Measurements from ENCODE around the gene C1orf122. TPM values are rescaled to one million over a fixed set of nuclear protein-coding genes. Genes with fewer than 3 reads are reported as not detected.

C1orf122 gene
- polyA plus RNA-seq, 1 experiment, result 34.1 TPM

DNA sequence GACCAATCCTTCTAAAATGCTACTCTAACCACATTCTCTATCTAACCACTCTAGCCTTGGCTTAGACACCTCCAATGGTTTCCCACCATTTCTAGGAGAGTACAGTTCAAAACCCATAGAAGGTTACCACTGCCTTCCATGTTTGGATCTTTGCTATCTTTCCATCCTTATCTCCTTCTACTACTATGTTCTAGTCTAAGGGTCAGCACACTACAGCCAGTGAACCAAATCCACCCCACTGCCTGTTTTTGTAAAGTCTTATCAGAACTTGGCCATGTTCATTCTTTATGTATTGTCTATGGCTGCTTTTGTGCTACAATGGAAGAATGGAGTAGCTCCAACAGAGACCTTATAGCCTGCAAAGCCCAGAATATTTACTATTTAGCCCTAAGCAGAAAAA is 45.6 kb downstream of the C1orf122 start:
- TF ChIP-seq, protein P1, sequence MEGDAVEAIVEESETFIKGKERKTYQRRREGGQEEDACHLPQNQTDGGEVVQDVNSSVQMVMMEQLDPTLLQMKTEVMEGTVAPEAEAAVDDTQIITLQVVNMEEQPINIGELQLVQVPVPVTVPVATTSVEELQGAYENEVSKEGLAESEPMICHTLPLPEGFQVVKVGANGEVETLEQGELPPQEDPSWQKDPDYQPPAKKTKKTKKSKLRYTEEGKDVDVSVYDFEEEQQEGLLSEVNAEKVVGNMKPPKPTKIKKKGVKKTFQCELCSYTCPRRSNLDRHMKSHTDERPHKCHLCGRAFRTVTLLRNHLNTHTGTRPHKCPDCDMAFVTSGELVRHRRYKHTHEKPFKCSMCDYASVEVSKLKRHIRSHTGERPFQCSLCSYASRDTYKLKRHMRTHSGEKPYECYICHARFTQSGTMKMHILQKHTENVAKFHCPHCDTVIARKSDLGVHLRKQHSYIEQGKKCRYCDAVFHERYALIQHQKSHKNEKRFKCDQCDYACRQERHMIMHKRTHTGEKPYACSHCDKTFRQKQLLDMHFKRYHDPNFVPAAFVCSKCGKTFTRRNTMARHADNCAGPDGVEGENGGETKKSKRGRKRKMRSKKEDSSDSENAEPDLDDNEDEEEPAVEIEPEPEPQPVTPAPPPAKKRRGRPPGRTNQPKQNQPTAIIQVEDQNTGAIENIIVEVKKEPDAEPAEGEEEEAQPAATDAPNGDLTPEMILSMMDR (IDR thresholded peaks at IDR 0.05; ENCODE audit: insufficient read depth, low read depth, low read length), result no peak
- POLR2A ChIA-PET, result no interaction called here
- Histone ChIP-seq H3K4me3 (ENCODE audit: low read depth, low read length) (no peak overlapping the region), H3K36me3 (ENCODE audit: control insufficient read depth, insufficient read depth, low read length) (peaks cover 6% of the 10 kb centered on the region), H3K27me3 (ENCODE audit: control insufficient read depth, insufficient read depth, low read length) (no peaks in the 10 kb centered on the region)
- CTCF ChIA-PET, result interaction anchor here (1.1 kb wide), 1 partner anchor 8 kb away, joined by 3 read pairs; no protein-coding TSS in a partner anchor
- DNase-seq (ENCODE audit: low read depth), result no peak

GRCh38 chr1:37854406-37854805 is 46.8 kb downstream of the C1orf122 start:
- TF ChIP-seq, protein P1 (IDR thresholded peaks at IDR 0.05; ENCODE audit: insufficient read depth, low read depth, low read length), result no peak
- CTCF ChIA-PET, result no interaction called here
- DNase-seq (ENCODE audit: low read depth), result no peak
- POLR2A ChIA-PET, result no interaction called here
- Histone ChIP-seq H3K4me3 (ENCODE audit: low read depth, low read length) (no peak overlapping the region), H3K27me3 (ENCODE audit: control insufficient read depth, insufficient read depth, low read length) (no peaks in the 10 kb centered on the region), H3K36me3 (ENCODE audit: control insufficient read depth, insufficient read depth, low read length) (peaks cover 6% of the 10 kb centered on the region)

Other genes with a start within 250 kb of the C1orf122 start
- 43.6 and 54.5 TPM in 2 replicates for gene GNL2, start 211.9 kb upstream of the C1orf122 start, polyA plus RNA-seq (2011; rRNA removed)
- 0.04 and 0.05 TPM in 2 replicates for gene RSPO1, start 172.9 kb upstream of the C1orf122 start, polyA plus RNA-seq (2011; rRNA removed)
- gene CDCA8, start 115.3 kb upstream of the C1orf122 start, polyA plus RNA-seq (2011; rRNA removed), result 14.9 and 28.2 TPM in 2 replicates
- gene EPHA10, start 42.7 kb upstream of the C1orf122 start, polyA plus RNA-seq (2011; rRNA removed), result 0.04 TPM in 1 of 2 replicates, not detected in the other
- gene MANEAL, start 13.9 kb upstream of the C1orf122 start, polyA plus RNA-seq (2011; rRNA removed), result 2.5 and 4.0 TPM in 2 replicates
- 15.1 and 19.8 TPM in 2 replicates for gene YRDC, start 418 bp downstream of the C1orf122 start, polyA plus RNA-seq (2011; rRNA removed)
- gene MTF1, start 51.8 kb downstream of the C1orf122 start, polyA plus RNA-seq (2011; rRNA removed), result 6.9 and 7.7 TPM in 2 replicates
- gene INPP5B, start 139.3 kb downstream of the C1orf122 start, polyA plus RNA-seq (2011; rRNA removed), result 21.0 and 21.9 TPM in 2 replicates
- 26.2 and 47.1 TPM in 2 replicates for gene SF3A3, start 182.2 kb downstream of the C1orf122 start, polyA plus RNA-seq (2011; rRNA removed)
- 7.9 and 13.0 TPM in 2 replicates for gene FHL3, start 197.7 kb downstream of the C1orf122 start, polyA plus RNA-seq (2011; rRNA removed)
- 18.3 and 29.6 TPM in 2 replicates for gene UTP11, start 204.9 kb downstream of the C1orf122 start, polyA plus RNA-seq (2011; rRNA removed)
- not detected in 2 replicates for gene POU3F1, start 239.0 kb downstream of the C1orf122 start, polyA plus RNA-seq (2011; rRNA removed)

All from BJ (cell line).